Raji (cell line): ENCODE data around the gene TMEM255B.

ENCODE experiments used
- POLR2A ChIP-seq: IDR thresholded peaks from 2 replicates; pipeline ENCODE4 v1.6.1; 2011; ENCODE audit warnings: low read depth, low read length, control low read depth; ENCODE audit not compliant: insufficient read depth

The TMEM255B gene

GRCh38 chr13:113796964-113797676 is 38.1 kb downstream of the TMEM255B start:
- no peak for TF ChIP-seq POLR2A

GRCh38 chr13:113798200-113798811 is 39.3 kb downstream of the TMEM255B start:
- no peak for TF ChIP-seq POLR2A

- no peak for TF ChIP-seq POLR2A
These were observed 41.5 kb downstream of the TMEM255B start for GRCh38 chr13:113800576-113800926.

GRCh38 chr13:113801289-113801961 is 42.4 kb downstream of the TMEM255B start:
- TF ChIP-seq POLR2A: no peak

GRCh38 chr13:113802090-113802531 is 43.1 kb downstream of the TMEM255B start:
- TF ChIP-seq POLR2A: no peak

- no peak for TF ChIP-seq POLR2A
These were observed 43.7 kb downstream of the TMEM255B start for GRCh38 chr13:113802761-113803160.

- TF ChIP-seq POLR2A: no peak
These were observed 44.5 kb downstream of the TMEM255B start for GRCh38 chr13:113803409-113804016.

GRCh38 chr13:113804017-113804702 is 45.1 kb downstream of the TMEM255B start:
- no peak for TF ChIP-seq POLR2A

GRCh38 chr13:113804703-113805430 is 45.8 kb downstream of the TMEM255B start:
- no peak for TF ChIP-seq POLR2A

- no peak for TF ChIP-seq POLR2A
These were observed 46.5 kb downstream of the TMEM255B start for GRCh38 chr13:113805431-113806103.

- TF ChIP-seq POLR2A: no peak
These were observed 47.1 kb downstream of the TMEM255B start for GRCh38 chr13:113806104-113806471.

- no peak for TF ChIP-seq POLR2A
These were observed 47.5 kb downstream of the TMEM255B start for GRCh38 chr13:113806526-113806925.

GRCh38 chr13:113808058-113808834 is 49.2 kb downstream of the TMEM255B start:
- no peak for TF ChIP-seq POLR2A
